Right cardiac atrium (tissue), 5 donors: ENCODE data around the gene FBL. TPM values are rescaled to one million over a fixed set of nuclear protein-coding genes. Genes with fewer than 3 reads are reported as not detected.
A peak's percentile ranks its signal among the peaks of the same experiment; 100 is the strongest.
"Not testable (repeated sequence)": the region's sequence is repeated elsewhere in the genome, so short reads cannot be mapped to it uniquely, and the experiment has no call there.

Experiments used
- ATAC-seq, 2 donors: fragments of 200-7000 bp; cut with Tn5 transposase; one replicate each; pipeline versions ENCODE4 v1.8.0 to v1.9.1; 2020; ENCODE audit warnings: moderate library complexity in 2 of 2, mild to moderate bottlenecking in 1 of 2
- DNase-seq, 3 donors: peaks; one replicate each; pipeline ENCODE4 v3.0.0-alpha.2; 2020
- H3K27ac ChIP-seq: one replicate; pipeline ENCODE4 v1.5.1; 2013; ENCODE audit warnings: mild to moderate bottlenecking, low read length, control low read depth, moderate library complexity
- H3K27me3 ChIP-seq: one replicate; pipeline ENCODE4 v1.6.1; 2013; ENCODE audit not compliant: control insufficient read depth, insufficient read depth
- H3K4me1 ChIP-seq: one replicate; pipeline ENCODE4 v1.6.1; 2013; ENCODE audit warnings: low read length; ENCODE audit not compliant: control insufficient read depth, insufficient read depth
- H3K4me3 ChIP-seq: one replicate; pipeline ENCODE4 v1.5.1; 2013; ENCODE audit warnings: low read length, control low read depth
- H3K9me3 ChIP-seq: one replicate; pipeline ENCODE4 v1.6.1; 2013; ENCODE audit warnings: low read length; ENCODE audit not compliant: control insufficient read depth
- WGBS: extraction: QIAGEN DNeasy Blood & Tissue Kit; methylation state at CpG from one replicate; pipeline ENCODE4 v1.1.7; 2013; 5-methylcytosine and 5-hydroxymethylcytosine counted together
- intact Hi-C, 4 donors: fragments of 100-400 bp; cut with DNase I; formaldehyde crosslinking; loops; one replicate each; pipeline versions ENCODE4 v1.11.0 to v1.14.0; 2022 to 2023
- long read RNA-seq, 4 donors: library from polyadenylated mRNA; unstranded; transcript quantifications; one replicate each; pipeline ENCODE4 v2.0.0, GENCODE V29; 2020 to 2021
- polyA plus RNA-seq: library from polyadenylated mRNA; stranded (reverse); fragments of 200-250 nt; gene quantifications from one replicate; pipeline ENCODE4 v1.2.3, GENCODE V29; 2013
- total RNA-seq, 4 donors: library from RNA; stranded (reverse); fragmentation: NEBNext Ultra II Directional; extraction: Animal tissue kit (Norgen Biotek cat#: 25700); gene quantifications; one replicate each; pipeline ENCODE4 v1.2.1, GENCODE V29; 2021
- donor health status: healthy with polysubstance abuse.
- donor health status: DM: no; HTN: yes; CAD: no.
- donor health status: DM: no; HTN: no; CAD: no.
- donor health status: DM: no; HTN: yes; CAD: no; lungs with severe emphysema.
- donor health status: DM: yes; HTN: yes; CAD: no.

Gene FBL
- total RNA-seq = 10 to 100 TPM; 68.6 to 83.7 (median 80.9) TPM
- 63.6 TPM for polyA plus RNA-seq
- long read RNA-seq, donor 1, transcript FBL-201 (9 exons, 1,160 nt) = major isoform, 31 of 40 reads
- long read RNA-seq, donor 1, partial matches to known transcripts = 6 of 40 reads
- long read RNA-seq, donor 1, other reads (novel, unspliced or antisense) = 3 of 40 reads
- long read RNA-seq, donor 2, transcript FBL-201 (9 exons, 1,160 nt) = major isoform, 22 of 46 reads
- long read RNA-seq, donor 2, partial matches to known transcripts = 20 of 46 reads
- long read RNA-seq, donor 2, other reads (novel, unspliced or antisense) = 4 of 46 reads
- long read RNA-seq, donor 3, transcript FBL-201 (9 exons, 1,160 nt) = major isoform, 34 of 51 reads
- long read RNA-seq, donor 3, partial matches to known transcripts = 5 of 51 reads
- long read RNA-seq, donor 3, other reads (novel, unspliced or antisense) = 12 of 51 reads
- long read RNA-seq, donor 4, transcript FBL-201 (9 exons, 1,160 nt) = major isoform, 18 of 29 reads
- long read RNA-seq, donor 4, partial matches to known transcripts = 8 of 29 reads
- long read RNA-seq, donor 4, other reads (novel, unspliced or antisense) = 3 of 29 reads

- intact Hi-C loops = loop anchor here in 2 of 4 donors (2.0 to 10.0 kb wide), 2 partner anchors 51 to 129 kb away; partner anchors contain the start of gene PSMC4 (in 1 of the 2)
- Histone ChIP-seq H3K4me1 (peaks cover 7% of the 10 kb centered on the region), H3K27ac (peak within 1 kb of the TSS; percentile 73), H3K27me3 (no peaks in the 10 kb centered on the region), H3K4me3 (peak within 1 kb of the TSS; percentile 94), H3K9me3 (no peaks in the 10 kb centered on the region)
- WGBS = under 1% methylated on average over 57 of the region's 57 CpGs
- DNase-seq (peak; percentile 97 to 99 (median 99)), ATAC-seq (peak; percentile 97)
Observed at GRCh38 chr19:39845933-39846677, at the start of gene FBL. Gene FBL, minus strand, starts transcription at chr19:39846379. Its CDS starts 79 bp downstream, at chr19:39846300.

- DNase-seq, H3K27ac ChIP-seq, H3K4me1 ChIP-seq, H3K4me3 ChIP-seq, intact Hi-C loops, H3K27me3 ChIP-seq, H3K9me3 ChIP-seq, ATAC-seq: not testable (repeated sequence)
- 85% methylated on average over 11 of the region's 11 CpGs for WGBS
Observed at GRCh38 chr19:39895096-39895495, 48.9 kb upstream of the FBL start.

DNA sequence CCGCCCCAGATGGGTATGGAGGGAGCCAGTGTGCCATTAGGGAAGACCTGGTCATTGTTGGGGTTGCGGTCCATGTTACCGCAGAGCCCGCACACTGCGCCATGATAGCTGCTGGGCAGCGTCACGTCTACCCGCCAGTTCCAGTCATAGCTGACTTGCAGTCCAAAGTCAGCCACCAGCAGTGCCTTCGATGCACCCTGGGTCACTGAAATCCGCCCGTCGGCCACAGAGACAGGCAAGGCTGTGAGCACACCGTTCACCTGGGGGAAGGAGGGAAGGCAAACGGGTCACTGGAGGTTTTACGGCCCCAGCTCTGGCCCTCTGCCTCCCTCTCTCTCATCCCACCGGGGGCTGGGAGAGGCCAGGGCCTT, 48.0 kb upstream of the FBL start:
- H3K27ac ChIP-seq, DNase-seq, H3K9me3 ChIP-seq, ATAC-seq, H3K4me1 ChIP-seq, intact Hi-C loops, H3K27me3 ChIP-seq, H3K4me3 ChIP-seq: not testable (repeated sequence)
- WGBS = 90% methylated on average over 12 of the region's 16 CpGs

GRCh38 chr19:39893366-39894235, 47.4 kb upstream of the FBL start:
- intact Hi-C loops, H3K4me1 ChIP-seq, H3K27ac ChIP-seq, H3K27me3 ChIP-seq, H3K4me3 ChIP-seq, H3K9me3 ChIP-seq: not testable (repeated sequence)
- 67% methylated on average over 23 of the region's 29 CpGs for WGBS
- peak in 1 of 2 donors; percentile 5 for ATAC-seq
- peak in 1 of 3 donors; percentile 63 for DNase-seq

DNA sequence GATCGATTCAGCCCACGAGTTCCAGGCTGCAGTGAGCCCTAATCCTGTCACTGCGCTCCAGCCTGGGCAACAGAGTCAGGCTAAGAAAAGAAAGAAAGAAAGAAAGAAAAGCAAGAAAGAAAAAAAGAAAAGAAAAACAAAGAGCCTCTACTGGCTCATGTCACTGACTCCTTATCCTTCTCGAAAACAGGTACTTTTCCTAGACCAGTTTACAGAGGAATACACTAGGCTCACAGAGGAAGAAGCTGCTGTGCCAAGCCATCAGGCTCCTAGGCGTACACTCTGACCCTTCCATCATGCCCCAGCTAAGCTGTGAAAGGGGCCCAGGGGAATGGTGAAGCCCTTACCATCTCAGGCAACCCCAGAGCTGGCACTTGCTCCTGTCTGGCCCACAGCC, 46.3 kb upstream of the FBL start:
- H3K27ac ChIP-seq, ATAC-seq, intact Hi-C loops, H3K4me1 ChIP-seq, DNase-seq, H3K4me3 ChIP-seq, H3K9me3 ChIP-seq, H3K27me3 ChIP-seq: not testable (repeated sequence)
- WGBS = 70% methylated on average over 5 of the region's 5 CpGs

- ATAC-seq (peak; percentile 33 to 36), DNase-seq (peak; percentile 34 to 66 (median 60))
- H3K27me3 ChIP-seq, H3K4me1 ChIP-seq, H3K4me3 ChIP-seq, H3K9me3 ChIP-seq, intact Hi-C loops, H3K27ac ChIP-seq: not testable (repeated sequence)
- WGBS = 43% methylated on average over 64 of the region's 64 CpGs
Observed at GRCh38 chr19:39891660-39892505, 45.7 kb upstream of the FBL start.

- ATAC-seq = no peak
Observed at GRCh38 chr19:39890755-39891551, 44.8 kb upstream of the FBL start.

DNA sequence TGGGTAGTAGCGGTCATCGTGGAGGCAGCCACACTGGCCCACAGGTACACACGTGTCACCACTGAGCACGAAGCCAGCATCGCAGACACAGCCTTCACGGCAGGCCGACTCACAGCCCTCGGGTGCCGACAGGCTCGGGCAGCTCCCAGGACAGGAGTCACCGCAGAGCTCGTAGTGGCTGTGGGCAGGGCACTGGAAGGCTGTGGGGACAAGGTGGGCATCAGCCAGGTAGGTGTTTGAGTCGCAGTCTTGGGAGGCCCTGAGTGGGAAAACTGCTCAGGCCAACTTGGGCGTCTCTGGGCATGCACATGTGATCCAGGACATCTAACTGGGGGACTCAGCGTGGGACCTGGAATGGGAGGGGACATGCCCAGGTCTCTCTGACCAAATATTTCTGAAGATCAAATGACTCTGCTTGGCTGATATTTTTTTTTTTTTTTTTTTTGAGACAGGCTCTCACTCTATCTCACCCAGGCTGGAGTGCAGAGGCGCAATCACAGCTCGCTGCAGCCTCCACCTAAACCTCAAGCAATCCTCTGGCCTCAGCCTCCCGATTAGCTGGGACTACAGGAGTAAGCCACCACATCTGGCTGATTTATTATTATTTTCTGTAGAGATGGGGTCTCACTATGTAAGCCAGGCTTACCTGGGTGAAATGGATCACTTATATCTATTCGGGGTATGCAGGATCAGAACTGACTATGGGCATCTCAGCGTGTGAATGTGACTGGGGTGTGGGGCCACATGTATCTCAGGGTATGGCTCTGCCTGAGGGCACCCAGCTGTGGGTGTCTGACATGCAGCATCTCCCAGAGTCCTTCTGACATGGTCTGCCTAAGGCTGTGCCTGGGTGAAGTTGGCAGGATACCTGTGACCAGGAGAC, 43.9 kb upstream of the FBL start:
- H3K4me3 ChIP-seq, H3K4me1 ChIP-seq, H3K27me3 ChIP-seq, H3K9me3 ChIP-seq, intact Hi-C loops, DNase-seq, H3K27ac ChIP-seq: not testable (repeated sequence)
- 87% methylated on average over 18 of the region's 20 CpGs for WGBS
- ATAC-seq = peak in 1 of 2 donors; percentile 3

More at GRCh38 chr19:39890755-39891551, 44.8 kb upstream of the FBL start:
- no peaks in the 10 kb centered on the region for H3K4me1 ChIP-seq
- DNase-seq = no peak
- H3K9me3 ChIP-seq = no peaks in the 10 kb centered on the region
- 80% methylated on average over 17 of the region's 17 CpGs for WGBS
- H3K27ac ChIP-seq = no peak overlapping the region
- intact Hi-C loops = no loop called here
- H3K4me3 ChIP-seq = no peak overlapping the region
- H3K27me3 ChIP-seq = no peaks in the 10 kb centered on the region
